ENCODE results near the gene CYBC1. TPM values are rescaled to one million over a fixed set of nuclear protein-coding genes. Genes with fewer than 3 reads are reported as not detected.

CYBC1 gene
- total and polyA plus RNA-seq, 4 donors: 23.2 to 45.6 (median 34.9) TPM

DNA sequence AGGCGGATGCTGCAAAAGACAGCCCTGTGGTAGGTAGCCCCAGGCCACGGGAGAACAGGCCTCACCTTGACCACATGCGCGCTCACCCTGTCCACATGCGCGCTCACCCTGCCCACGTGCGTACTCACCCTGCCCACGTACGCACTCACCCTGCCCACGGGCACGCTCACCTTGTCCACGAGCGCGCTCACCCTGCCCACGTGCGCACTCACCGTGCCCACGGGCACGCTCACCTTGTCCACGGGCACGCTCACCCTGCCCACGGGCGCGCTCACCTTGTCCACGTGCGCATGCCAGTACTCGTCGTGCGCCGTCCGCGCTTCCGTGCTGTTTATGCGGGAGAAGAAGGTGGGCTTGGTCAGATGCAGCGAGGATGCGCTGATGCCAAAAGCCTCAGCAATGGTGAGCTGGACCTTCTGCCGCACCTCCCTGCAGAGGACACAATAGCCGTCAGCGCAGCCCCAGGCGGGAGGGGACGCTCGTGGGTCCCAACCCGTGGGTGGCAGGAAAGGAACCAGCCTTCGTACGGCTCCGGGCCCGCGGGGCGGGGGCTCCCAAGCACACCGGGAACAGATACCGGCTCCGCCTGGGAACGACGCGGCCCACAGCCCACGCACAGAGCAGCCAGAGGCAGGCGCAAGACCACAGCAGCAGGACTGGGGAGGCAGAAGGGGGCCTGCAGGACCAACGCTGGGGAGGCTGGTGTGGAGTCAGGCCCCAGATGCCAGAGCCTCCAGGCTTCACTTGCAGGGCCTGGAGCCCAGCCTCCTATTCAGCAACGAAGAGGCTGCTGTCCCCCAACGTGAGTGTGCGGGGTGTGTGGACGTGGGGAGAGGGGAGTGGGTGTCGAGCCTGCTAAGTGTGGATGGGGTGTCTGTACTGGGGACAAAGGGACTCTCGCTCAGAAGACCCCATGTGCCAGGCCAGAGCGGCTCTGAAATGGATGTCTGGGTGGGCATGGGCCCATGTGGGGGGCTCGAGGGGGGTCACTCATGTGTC, 46.6 kb downstream of the CYBC1 start:
- Histone ChIP-seq H3K27me3 (ENCODE audit: control insufficient read depth in 4 of 4, insufficient read depth in 4 of 4, low read length in 3 of 4) (no peaks in the 10 kb centered on the region), H3K27ac (ENCODE audit: low read depth in 1 of 2, low read length in 2 of 2) (no peak overlapping the region), H3K9ac (ENCODE audit: low read depth in 1 of 2, low read length in 2 of 2) (no peak overlapping the region), H3K4me3 (ENCODE audit: low read depth in 1 of 3, low read length in 3 of 3) (no peak overlapping the region), H3K4me1 (ENCODE audit: control insufficient read depth in 4 of 4, insufficient read depth in 4 of 4, low read length in 3 of 4) (peaks cover 0 to 4% (median 2%) of the 10 kb centered on the region in 4 donors), H3K36me3 (ENCODE audit: control insufficient read depth in 4 of 4, insufficient read depth in 3 of 4, low read depth in 1 of 4, low read length in 3 of 4) (peaks cover 0 to 16% (median 4%) of the 10 kb centered on the region in 4 donors), H3K9me3 (ENCODE audit: control insufficient read depth in 4 of 4, low read length in 3 of 4) (no peaks in the 10 kb centered on the region)
- no peak for TF ChIP-seq HNF4A (conservative IDR thresholded peaks at IDR 0.05)
- no peak for TF ChIP-seq GABPA (IDR thresholded peaks at IDR 0.05 in 1 of 2, conservative IDR thresholded peaks at IDR 0.05 in 1 of 2)
- TF ChIP-seq YY1 (IDR thresholded peaks at IDR 0.05): no peak
- no peak for TF ChIP-seq RAD21 (IDR thresholded peaks at IDR 0.05)
- 97% methylated on average over 67 of the region's 67 CpGs for WGBS
- DNase-seq (ENCODE audit: low spot score): no peak

DNA sequence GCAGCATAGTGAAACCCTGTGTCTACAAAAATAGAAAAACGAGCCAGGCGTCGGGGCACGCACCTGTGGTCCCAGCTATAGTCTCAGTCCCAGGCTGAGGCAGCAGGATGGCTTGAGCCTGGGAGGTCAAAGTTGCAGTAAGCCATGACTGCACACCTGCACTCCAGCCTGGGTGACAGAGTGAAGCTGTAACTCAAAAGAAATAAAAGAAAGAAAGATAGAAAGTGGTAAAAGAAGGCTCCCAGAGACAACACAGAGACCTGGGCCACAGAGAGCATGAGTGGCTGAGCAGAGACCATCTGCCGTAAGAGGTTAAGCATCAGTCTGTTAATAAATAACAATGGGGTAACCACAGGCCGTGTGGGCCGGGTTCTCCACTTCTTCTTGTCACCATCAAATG, 47.7 kb downstream of the CYBC1 start:
- Histone ChIP-seq H3K4me3 (ENCODE audit: low read depth in 1 of 3, low read length in 3 of 3) (no peak overlapping the region), H3K36me3 (ENCODE audit: control insufficient read depth in 4 of 4, insufficient read depth in 3 of 4, low read depth in 1 of 4, low read length in 3 of 4) (peaks cover 0 to 14% (median 4%) of the 10 kb centered on the region in 4 donors), H3K9me3 (ENCODE audit: control insufficient read depth in 4 of 4, low read length in 3 of 4) (no peaks in the 10 kb centered on the region), H3K27me3 (ENCODE audit: control insufficient read depth in 4 of 4, insufficient read depth in 4 of 4, low read length in 3 of 4) (no peaks in the 10 kb centered on the region), H3K4me1 (ENCODE audit: control insufficient read depth in 4 of 4, insufficient read depth in 4 of 4, low read length in 3 of 4) (peaks cover 0 to 4% (median 2%) of the 10 kb centered on the region in 4 donors), H3K9ac (ENCODE audit: low read depth in 1 of 2, low read length in 2 of 2) (no peak overlapping the region), H3K27ac (ENCODE audit: low read depth in 1 of 2, low read length in 2 of 2) (no peak overlapping the region)
- 66% methylated on average over 7 of the region's 7 CpGs for WGBS
- no peak for DNase-seq (ENCODE audit: low spot score)
- no peak for TF ChIP-seq HNF4A (conservative IDR thresholded peaks at IDR 0.05)
- TF ChIP-seq, protein P1, sequence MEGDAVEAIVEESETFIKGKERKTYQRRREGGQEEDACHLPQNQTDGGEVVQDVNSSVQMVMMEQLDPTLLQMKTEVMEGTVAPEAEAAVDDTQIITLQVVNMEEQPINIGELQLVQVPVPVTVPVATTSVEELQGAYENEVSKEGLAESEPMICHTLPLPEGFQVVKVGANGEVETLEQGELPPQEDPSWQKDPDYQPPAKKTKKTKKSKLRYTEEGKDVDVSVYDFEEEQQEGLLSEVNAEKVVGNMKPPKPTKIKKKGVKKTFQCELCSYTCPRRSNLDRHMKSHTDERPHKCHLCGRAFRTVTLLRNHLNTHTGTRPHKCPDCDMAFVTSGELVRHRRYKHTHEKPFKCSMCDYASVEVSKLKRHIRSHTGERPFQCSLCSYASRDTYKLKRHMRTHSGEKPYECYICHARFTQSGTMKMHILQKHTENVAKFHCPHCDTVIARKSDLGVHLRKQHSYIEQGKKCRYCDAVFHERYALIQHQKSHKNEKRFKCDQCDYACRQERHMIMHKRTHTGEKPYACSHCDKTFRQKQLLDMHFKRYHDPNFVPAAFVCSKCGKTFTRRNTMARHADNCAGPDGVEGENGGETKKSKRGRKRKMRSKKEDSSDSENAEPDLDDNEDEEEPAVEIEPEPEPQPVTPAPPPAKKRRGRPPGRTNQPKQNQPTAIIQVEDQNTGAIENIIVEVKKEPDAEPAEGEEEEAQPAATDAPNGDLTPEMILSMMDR (IDR thresholded peaks at IDR 0.05; ENCODE audit: low read depth, low read length, missing input control): no peak
- no peak for TF ChIP-seq RAD21 (IDR thresholded peaks at IDR 0.05)
- no peak for TF ChIP-seq NR2F2 (IDR thresholded peaks at IDR 0.05)

DNA sequence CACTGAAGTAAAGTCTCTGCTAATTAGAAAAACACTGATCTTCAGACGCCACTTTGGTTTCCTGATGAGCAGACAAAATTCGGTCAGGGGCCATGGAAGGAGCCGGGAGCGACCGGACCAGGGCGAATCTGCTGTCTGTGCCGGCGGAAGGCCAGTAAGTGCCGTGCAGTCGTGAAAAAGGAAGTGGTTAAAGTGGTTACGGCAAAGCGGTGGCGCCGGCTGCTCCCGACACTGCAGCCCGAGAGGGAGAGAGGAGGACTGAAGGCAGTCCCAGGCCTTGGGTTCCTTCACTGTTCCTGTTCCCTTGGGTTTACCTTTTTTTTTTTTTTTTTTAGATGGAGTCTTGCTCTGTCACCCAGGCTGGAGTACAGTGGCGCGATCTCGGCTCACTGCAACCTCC, 49.7 kb downstream of the CYBC1 start:
- no peak overlapping the region for H3K27ac ChIP-seq (ENCODE audit: low read depth in 1 of 2, low read length in 2 of 2)
- no peak for DNase-seq (ENCODE audit: low spot score)
- no peaks in the 10 kb centered on the region for H3K9me3 ChIP-seq (ENCODE audit: control insufficient read depth in 4 of 4, low read length in 3 of 4)
- no peaks in the 10 kb centered on the region for H3K27me3 ChIP-seq (ENCODE audit: control insufficient read depth in 4 of 4, insufficient read depth in 4 of 4, low read length in 3 of 4)
- peaks cover 0 to 9% (median 4%) of the 10 kb centered on the region in 4 donors for H3K36me3 ChIP-seq (ENCODE audit: control insufficient read depth in 4 of 4, insufficient read depth in 3 of 4, low read depth in 1 of 4, low read length in 3 of 4)
- WGBS: 77% methylated on average over 19 of the region's 19 CpGs
- no peak overlapping the region for H3K9ac ChIP-seq (ENCODE audit: low read depth in 1 of 2, low read length in 2 of 2)
- no peak overlapping the region for H3K4me3 ChIP-seq (ENCODE audit: low read depth in 1 of 3, low read length in 3 of 3)
- peaks cover 0 to 4% (median 2%) of the 10 kb centered on the region in 4 donors for H3K4me1 ChIP-seq (ENCODE audit: control insufficient read depth in 4 of 4, insufficient read depth in 4 of 4, low read length in 3 of 4)
- TF ChIP-seq TAF1 (conservative IDR thresholded peaks at IDR 0.05) (no peak), NR2F2 (IDR thresholded peaks at IDR 0.05) (no peak), RAD21 (IDR thresholded peaks at IDR 0.05) (no peak), JUND (IDR thresholded peaks at IDR 0.05) (no peak), RXRA (IDR thresholded peaks at IDR 0.05) (no peak), FOXA2 (IDR thresholded peaks at IDR 0.05) (no peak), SP1 (IDR thresholded peaks at IDR 0.05) (no peak), HNF4A (conservative IDR thresholded peaks at IDR 0.05) (no peak), FOXA1 (IDR thresholded peaks at IDR 0.05) (no peak), YY1 (IDR thresholded peaks at IDR 0.05) (no peak), HNF4G (IDR thresholded peaks at IDR 0.05) (no peak), GABPA (IDR thresholded peaks at IDR 0.05 in 1 of 2, conservative IDR thresholded peaks at IDR 0.05 in 1 of 2) (no peak), EGR1 (IDR thresholded peaks at IDR 0.05; ENCODE audit: low read depth in 2 of 2) (no peak)
- TF ChIP-seq, protein P2, sequence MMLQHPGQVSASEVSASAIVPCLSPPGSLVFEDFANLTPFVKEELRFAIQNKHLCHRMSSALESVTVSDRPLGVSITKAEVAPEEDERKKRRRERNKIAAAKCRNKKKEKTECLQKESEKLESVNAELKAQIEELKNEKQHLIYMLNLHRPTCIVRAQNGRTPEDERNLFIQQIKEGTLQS (IDR thresholded peaks at IDR 0.05): no peak
- TF ChIP-seq, protein P3, sequence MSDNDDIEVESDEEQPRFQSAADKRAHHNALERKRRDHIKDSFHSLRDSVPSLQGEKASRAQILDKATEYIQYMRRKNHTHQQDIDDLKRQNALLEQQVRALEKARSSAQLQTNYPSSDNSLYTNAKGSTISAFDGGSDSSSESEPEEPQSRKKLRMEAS (IDR thresholded peaks at IDR 0.05): no peak
- TF ChIP-seq, protein P4, sequence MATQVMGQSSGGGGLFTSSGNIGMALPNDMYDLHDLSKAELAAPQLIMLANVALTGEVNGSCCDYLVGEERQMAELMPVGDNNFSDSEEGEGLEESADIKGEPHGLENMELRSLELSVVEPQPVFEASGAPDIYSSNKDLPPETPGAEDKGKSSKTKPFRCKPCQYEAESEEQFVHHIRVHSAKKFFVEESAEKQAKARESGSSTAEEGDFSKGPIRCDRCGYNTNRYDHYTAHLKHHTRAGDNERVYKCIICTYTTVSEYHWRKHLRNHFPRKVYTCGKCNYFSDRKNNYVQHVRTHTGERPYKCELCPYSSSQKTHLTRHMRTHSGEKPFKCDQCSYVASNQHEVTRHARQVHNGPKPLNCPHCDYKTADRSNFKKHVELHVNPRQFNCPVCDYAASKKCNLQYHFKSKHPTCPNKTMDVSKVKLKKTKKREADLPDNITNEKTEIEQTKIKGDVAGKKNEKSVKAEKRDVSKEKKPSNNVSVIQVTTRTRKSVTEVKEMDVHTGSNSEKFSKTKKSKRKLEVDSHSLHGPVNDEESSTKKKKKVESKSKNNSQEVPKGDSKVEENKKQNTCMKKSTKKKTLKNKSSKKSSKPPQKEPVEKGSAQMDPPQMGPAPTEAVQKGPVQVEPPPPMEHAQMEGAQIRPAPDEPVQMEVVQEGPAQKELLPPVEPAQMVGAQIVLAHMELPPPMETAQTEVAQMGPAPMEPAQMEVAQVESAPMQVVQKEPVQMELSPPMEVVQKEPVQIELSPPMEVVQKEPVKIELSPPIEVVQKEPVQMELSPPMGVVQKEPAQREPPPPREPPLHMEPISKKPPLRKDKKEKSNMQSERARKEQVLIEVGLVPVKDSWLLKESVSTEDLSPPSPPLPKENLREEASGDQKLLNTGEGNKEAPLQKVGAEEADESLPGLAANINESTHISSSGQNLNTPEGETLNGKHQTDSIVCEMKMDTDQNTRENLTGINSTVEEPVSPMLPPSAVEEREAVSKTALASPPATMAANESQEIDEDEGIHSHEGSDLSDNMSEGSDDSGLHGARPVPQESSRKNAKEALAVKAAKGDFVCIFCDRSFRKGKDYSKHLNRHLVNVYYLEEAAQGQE (IDR thresholded peaks at IDR 0.05): no peak
- TF ChIP-seq, protein P1 (IDR thresholded peaks at IDR 0.05; ENCODE audit: low read depth, low read length, missing input control): no peak

All from liver (tissue), 9 donors.